SKM-1 (cell line): Measurements from ENCODE around the gene ZDHHC16.
"Not testable (repeated sequence)": the region's sequence is repeated elsewhere in the genome, so short reads cannot be mapped to it uniquely, and the experiment has no call there.

Source experiments
- DNase-seq: peaks from one replicate; lab custom pipeline; 2025; ENCODE audit not compliant: unreplicated experiment; lab: John Stamatoyannopoulos, UW

The ZDHHC16 gene

GRCh38 chr10:97434055-97434454, 11.9 kb upstream of the ZDHHC16 start:
- no peak for DNase-seq

GRCh38 chr10:97434557-97434956, 11.4 kb upstream of the ZDHHC16 start:
- no peak for DNase-seq

- no peak for DNase-seq
Observed at GRCh38 chr10:97435211-97435610, 10.8 kb upstream of the ZDHHC16 start.

GRCh38 chr10:97442277-97442676, 3.7 kb upstream of the ZDHHC16 start:
- no peak for DNase-seq

GRCh38 chr10:97444212-97444611, 1.8 kb upstream of the ZDHHC16 start:
- no peak for DNase-seq

GRCh38 chr10:97445357-97445721, 636 bp upstream of the ZDHHC16 start:
- no peak for DNase-seq

- DNase-seq, result no peak
Observed at GRCh38 chr10:97450828-97451227, 4.9 kb downstream of the ZDHHC16 start.

GRCh38 chr10:97451605-97452004, 5.6 kb downstream of the ZDHHC16 start:
- DNase-seq, result no peak

- no peak for DNase-seq
Observed at GRCh38 chr10:97452352-97452751, 6.4 kb downstream of the ZDHHC16 start.

- DNase-seq, result no peak
Observed at GRCh38 chr10:97454330-97455036, 8.5 kb downstream of the ZDHHC16 start.

GRCh38 chr10:97456034-97456685, 10.2 kb downstream of the ZDHHC16 start:
- DNase-seq, result no peak

- no peak for DNase-seq
Observed at GRCh38 chr10:97456686-97457065, 10.7 kb downstream of the ZDHHC16 start.

- no peak for DNase-seq
Observed at GRCh38 chr10:97459111-97459510, 13.1 kb downstream of the ZDHHC16 start.

GRCh38 chr10:97459933-97460332, 14.0 kb downstream of the ZDHHC16 start:
- DNase-seq, result no peak

GRCh38 chr10:97462309-97462708, 16.3 kb downstream of the ZDHHC16 start:
- no peak for DNase-seq

GRCh38 chr10:97463363-97464132, 17.6 kb downstream of the ZDHHC16 start:
- DNase-seq, result no peak

GRCh38 chr10:97464226-97464625, 18.3 kb downstream of the ZDHHC16 start:
- no peak for DNase-seq

GRCh38 chr10:97465982-97466381, 20.0 kb downstream of the ZDHHC16 start:
- DNase-seq, result no peak

- no peak for DNase-seq
Observed at GRCh38 chr10:97466755-97467154, 20.8 kb downstream of the ZDHHC16 start.

GRCh38 chr10:97468162-97468561, 22.2 kb downstream of the ZDHHC16 start:
- DNase-seq, result no peak

- DNase-seq, result not testable (repeated sequence)
Observed at GRCh38 chr10:97468781-97469180, 22.8 kb downstream of the ZDHHC16 start.

- DNase-seq, result no peak
Observed at GRCh38 chr10:97474918-97475317, 28.9 kb downstream of the ZDHHC16 start.
